ENCODE results near the gene TMEM163.
"Not testable (repeated sequence)": the region's sequence is repeated elsewhere in the genome, so short reads cannot be mapped to it uniquely, and the experiment has no call there.

Gene TMEM163

DNA sequence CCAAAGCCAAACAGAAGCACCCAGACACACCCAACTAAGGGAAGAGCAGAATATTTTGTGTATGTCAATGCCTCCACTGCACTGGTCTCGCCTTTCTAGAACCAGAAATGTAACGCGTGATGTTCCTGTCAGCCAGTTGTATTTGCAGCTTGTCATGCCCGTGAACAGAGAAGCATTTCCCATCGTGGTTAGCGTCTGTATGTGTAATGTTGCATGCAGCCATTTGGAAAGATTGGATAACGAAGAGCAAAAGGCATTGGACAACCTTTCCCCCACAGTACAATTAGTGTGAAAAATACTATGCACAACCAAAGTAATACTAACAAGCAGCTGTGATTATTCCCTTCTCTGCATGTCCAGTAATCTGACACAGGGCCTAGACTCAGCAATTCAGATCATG is 140.5 kb downstream of the TMEM163 start:
- no peak for DNase-seq (ENCODE audit: low spot score)

DNA sequence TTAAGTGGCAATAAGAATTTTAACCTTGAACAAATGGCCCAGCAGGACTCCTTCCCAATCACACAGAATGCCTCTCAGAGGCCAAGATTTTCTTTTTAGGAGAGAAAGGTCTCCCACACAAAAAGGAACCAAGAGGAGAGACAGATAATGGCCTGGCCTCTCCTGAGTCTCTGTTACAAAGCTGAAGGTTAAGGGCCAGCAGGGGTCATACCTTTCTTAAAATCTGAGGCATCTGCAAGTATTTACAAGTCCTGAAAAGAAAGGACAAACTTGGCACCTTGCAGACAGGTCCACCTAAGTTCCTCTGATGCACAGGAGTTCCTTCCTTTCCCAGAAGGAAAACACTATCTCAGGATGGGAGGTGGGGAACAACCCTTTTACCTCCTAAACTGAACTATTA is 142.3 kb downstream of the TMEM163 start:
- no peak for DNase-seq (ENCODE audit: low spot score)

DNA sequence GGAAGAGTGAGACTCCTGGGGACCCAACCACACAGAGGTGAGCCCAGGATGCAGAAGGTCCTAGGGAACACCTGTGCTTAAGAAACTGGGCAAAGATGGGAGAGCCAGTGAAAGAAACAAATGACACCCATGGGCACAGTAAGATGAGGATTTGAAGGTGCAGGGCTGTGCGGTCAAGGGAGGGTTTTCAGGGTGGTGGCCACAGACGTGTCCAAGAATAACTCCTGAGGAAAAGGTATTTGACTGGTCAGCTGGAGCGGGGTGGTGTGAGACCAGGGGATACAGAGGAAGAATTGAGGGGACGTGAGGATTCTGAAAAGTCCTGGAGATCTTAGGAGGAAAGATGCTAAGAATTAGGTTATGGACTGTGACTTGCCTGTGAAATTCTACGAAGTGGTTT is 142.9 kb downstream of the TMEM163 start:
- DNase-seq (ENCODE audit: low spot score) = no peak

DNA sequence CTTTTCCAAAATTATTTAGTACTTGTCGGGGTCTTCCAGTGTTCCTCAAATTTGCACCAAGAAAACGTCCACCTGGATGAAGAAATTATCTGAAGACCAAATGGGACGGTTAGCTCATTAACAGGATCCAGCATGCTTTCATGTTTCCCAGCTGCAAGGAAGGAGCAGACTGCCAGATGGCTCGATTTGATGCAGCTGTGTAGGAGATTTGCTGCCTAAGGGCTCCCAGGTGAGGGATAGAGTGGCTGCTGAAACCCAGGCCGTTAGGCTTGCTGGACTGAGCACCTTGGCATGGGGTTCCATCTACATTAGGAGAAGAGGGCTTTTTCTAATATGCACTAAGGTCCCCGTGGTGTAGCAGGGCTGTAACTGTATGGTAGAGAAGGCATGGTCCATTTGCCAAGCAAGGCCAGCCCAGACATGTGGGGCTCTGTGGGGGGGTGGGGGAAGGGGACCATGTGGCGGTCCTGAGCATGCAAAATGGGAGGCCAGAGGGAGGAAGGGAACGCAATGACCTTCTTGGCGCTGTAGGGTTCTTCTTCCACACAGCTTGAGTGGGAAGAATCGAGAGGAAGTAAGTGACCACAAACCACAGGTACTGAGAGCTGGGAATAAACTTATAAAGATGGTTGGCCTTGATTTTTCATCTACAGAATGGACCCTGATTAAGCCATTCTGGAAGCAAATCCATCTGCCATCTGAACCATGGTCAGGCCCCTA is 144.0 kb downstream of the TMEM163 start:
- DNase-seq (ENCODE audit: low spot score) = no peak

DNA sequence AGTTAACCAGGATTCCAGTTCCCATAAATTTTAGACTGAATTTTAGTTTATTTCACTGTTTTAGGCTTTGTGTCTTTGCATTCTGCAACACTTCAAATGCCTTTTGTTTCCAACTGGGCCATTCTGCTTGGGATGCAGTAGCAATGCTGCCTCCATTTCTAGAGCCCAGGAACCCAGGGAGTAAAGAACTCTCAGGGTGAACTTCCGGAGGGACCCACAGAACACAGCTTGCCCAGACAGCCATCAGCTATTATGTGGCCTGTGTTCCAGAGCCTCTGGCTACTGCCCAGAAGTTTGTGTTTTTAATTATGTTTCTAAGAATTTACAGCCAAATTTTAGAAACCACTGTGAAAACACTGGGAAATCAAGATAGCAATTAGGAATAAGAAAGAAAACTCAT is 145.1 kb downstream of the TMEM163 start:
- no peak for DNase-seq (ENCODE audit: low spot score)

DNA sequence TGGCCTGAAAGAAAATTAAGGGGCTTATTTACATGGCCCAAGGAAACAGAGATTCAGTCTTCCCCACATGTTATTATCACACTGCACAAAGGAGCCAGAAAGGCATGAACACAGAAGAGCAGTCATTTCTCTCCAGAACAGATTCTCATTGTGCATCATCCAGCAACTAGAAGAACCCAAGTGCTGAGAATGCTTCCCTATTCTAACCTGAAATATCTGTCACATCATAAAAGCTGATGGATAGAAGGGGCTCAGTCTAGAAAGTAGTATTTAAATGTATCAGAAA is 145.8 kb downstream of the TMEM163 start:
- DNase-seq (ENCODE audit: low spot score) = no peak

DNA sequence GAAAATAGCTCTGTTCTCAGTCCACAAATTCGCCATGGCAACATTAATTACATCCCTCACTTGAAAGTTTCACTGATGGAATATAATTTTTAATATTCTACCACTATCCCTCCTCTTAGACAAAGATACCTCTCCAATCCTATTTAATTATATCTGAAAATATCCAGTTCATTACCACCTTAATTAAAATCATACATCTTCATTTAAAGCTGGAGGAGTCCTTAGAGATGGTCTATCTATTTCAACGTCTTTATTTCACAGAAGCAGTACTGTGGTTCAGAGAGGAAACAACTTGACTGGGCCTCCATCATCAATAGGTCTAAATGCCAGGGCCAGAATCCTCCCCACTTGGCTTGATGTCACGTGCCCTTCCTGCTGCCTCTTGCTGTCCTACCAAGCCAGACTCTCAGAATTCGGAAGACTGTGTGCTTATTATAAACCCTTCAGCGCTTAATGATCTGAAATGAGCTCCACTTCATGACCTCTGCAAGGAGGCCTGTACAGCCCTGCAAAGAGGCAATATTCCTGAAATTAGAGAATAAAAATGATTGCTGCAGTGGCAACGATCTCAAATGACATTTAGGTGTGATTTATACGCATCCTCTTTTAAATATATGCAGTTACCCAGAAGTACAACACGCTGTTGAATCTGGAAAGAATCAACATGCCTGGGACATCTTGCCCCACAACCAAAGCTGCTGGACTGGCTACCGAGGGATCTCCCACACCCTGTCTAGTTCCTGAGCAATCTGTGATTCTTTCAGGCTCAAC is 146.3 kb downstream of the TMEM163 start:
- no peak for DNase-seq (ENCODE audit: low spot score)

DNA sequence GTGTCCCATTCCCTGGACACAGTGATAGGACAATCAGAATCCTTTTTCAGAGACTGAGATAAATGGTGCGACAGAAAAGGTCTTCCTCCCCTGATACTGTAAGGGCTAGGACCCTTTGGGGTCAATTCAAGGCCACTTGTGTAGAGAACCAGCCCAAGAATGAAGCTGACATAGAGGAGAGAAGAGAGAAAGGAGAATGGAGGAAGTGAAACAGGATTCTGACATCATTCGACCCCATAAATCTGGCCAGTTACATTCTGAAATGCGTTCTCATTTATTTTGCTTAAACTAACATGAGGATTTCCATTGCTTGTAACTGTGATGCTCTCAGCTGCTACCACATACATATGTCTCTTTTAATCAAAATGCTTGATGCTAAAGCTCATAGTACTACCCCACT is 148.1 kb downstream of the TMEM163 start:
- no peak for DNase-seq (ENCODE audit: low spot score)

DNA sequence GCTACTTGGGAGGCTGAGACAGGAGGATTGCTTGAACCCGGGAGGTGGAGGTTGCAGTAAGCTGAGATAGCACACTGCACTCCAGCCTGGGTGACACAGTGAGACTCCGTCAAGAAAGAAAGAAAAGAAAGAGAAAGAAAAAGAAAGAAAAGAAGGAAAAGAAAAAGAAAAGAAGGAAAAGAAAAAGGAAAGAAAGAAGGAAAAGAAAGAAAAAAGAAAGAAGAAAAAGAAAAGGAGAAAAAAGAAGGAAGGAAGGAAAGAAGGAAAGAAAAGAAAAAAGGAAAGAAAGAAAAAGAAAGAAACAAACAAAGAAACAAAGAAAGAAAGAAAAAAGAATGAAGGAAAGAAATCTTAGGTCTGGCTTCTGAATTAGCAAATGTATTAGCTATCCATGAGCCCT is 150.4 kb downstream of the TMEM163 start:
- DNase-seq (ENCODE audit: low spot score) = no peak

DNA sequence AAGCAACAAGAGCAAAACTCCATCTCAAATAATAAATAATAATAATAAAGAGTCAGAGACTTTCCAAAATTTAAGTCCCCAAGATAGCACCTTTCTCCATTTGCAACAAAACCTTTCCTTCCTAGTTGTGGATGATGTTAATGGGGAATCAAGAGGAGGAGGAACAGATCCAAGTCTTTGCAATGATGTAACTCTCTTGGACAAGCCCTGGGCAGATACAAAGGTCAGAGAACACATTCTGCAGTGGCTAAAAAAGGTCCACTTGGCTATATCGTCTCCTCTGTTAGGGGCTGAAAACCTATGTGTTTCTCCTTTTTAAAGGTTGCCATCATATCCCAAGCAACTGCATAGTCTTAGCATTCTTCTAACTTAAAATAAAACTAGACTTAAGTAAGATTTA is 151.1 kb downstream of the TMEM163 start:
- DNase-seq (ENCODE audit: low spot score) = no peak

DNA sequence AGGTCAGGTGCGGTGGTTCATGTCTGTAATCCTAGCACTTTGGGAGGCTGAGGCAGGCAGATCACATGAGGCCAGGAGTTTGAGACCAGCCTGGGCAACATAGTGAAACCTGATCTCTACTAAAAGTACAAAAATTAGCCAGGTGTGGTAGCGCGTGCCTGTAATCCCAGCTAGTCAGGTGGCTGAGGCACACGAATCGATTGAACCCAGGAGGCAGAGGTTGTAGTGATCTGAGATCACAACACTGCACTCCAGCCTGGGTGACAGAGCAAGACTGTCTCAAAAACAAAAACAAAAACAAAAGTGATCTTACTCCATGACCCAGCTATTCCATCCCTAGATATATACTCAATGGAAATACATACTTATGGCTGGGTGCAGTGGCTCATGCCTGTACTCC is 153.8 kb downstream of the TMEM163 start:
- DNase-seq (ENCODE audit: low spot score) = not testable (repeated sequence)

DNA sequence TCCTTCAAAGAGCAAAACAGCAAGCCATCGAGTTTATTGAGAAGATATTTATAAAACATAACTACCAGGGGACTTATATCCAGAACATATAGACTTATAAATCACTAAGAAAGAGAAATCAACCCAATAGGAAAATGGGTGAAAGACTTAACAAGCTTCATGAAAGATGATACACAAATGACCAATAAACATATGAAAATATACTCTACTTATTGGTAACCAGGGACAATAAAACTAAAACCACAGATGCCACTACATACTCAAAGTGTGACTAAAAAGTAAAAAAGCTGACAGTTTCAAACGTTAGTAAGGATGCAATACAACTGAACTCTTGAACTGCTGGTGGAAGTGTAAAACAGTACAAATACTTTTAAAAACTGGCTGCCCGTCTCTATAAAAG is 154.3 kb downstream of the TMEM163 start:
- DNase-seq (ENCODE audit: low spot score) = no peak

DNA sequence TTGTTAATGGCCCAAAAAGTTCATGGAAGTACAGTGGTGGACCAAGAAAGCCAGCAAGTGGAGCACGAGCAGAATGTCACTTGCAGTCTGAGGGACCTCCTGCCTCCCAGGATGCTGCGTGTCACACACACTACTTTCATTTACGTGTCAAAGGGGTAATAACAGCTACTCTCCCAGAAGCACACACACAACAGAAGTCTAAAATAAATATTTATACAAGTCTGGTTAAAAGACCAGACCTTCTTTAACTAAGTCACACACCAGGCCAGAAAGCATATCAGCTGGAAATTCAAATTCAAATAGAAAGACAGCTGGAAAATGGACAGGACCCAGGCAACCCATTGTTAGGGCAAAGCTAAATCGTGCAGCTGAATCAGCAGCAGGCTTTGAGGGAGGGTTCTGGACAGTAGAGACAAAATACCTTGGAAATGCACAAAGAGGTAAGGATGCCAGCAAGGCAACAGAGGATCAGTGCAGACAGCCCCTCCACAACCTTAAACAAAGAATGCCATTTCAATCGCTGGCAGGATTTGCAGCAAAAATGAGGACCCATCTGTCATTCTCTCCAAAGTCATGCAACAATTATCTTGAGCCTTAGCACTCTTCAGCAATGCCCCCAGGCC is 160.5 kb downstream of the TMEM163 start:
- DNase-seq (ENCODE audit: low spot score) = no peak

DNA sequence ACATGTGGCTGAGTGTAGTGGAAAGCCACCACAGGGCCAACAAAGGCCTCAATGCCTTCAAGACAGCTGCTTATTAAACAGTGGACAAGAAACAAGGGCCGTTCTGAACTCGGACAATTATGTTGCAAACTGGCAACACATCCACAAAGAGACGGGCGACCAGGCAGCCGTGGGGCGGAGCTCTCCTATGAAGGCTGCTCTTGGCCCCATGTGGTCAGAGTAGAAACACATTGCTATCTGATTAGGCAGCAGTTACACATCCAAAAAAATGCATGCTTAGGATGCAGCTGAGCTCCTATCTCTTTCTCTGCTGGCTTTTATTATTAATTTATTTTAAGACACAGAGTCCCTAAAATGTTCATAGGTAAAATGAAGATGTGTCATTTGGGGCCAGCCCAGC is 163.4 kb downstream of the TMEM163 start:
- DNase-seq (ENCODE audit: low spot score) = no peak

DNA sequence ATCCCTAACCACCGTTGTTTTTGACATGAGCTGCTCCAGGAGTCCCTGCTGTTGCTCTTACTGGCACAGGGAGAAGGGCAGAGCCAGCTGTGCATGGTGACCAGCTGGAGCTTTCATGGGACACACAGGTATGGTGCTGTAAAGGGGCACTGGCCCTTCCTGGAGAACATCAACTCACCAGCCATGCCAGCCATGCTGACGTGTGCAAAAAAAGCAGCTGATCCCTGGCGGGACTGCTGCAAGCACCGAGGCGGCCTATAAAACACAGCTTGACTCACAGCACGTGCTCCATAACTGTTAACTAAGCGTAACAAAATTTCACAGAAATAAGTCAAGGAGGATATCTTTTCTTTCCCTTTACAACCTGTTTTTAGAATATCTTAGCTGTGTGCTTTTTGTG is 165.1 kb downstream of the TMEM163 start:
- no peak for DNase-seq (ENCODE audit: low spot score)

DNA sequence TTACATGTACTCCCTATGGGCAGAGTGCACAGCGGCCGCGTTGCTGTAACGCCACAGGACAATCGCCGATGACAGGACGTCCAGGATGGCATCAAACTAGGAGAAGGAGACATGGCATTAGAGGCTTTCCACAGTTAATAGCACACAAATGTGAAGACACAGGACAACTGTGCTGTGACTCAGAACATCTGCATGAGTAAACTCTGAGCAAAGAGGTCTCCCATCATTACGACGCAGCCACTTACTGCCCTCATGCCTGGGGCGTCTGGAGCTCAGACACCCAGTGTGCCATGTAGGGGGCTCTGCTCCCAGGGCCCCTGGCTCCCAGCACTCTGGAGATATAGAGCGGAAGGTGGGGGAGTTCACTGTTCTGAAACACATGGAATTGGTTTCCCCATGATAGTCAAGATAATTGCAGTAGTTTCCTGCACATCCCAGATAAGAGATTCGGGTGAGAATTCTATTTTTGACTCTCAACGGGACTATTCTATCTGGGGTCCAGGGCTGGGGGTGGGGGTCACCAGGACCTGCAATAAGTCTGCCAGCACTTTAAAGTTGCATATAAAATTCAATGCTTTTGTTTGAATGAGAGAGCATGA is 168.1 kb downstream of the TMEM163 start:
- no peak for DNase-seq (ENCODE audit: low spot score)

DNA sequence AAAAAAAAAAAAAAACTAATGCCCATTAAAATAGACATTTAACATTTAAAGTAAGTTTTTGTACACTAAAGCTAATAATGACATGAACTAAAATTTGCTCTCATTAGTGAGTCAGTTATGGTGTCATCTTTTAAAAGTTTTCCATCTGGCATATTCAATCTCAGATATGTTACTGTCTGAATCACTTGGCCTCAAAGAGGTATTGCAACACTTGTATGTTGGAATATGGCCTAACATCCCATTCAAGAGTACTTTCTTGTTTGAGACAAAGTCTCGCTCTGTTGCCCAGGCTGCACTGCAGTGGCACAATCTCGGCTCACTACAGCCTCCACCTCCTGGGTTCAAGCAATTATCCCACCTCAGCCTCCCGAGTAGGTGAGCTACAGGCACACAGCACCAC is 169.7 kb downstream of the TMEM163 start:
- DNase-seq (ENCODE audit: low spot score) = no peak

DNA sequence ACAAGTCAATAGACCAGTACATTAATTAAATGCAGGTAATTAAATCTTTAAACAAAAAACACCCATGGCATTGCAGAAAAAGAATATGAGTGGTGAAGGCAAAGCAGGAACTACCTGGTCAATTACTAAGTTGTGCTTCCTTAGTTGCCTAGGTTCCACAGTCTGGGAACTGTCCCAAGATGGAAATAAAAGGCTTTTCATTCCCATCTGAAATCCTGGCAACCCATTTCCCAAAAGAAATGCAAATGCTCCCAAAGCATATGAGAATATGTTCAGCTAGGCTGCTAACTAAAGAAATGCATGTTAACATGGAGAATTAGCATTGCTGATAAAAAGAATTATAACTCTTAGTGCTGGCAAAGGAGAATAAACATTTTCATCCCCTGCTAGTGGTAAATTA is 177.8 kb downstream of the TMEM163 start:
- no peak for DNase-seq (ENCODE audit: low spot score)

DNA sequence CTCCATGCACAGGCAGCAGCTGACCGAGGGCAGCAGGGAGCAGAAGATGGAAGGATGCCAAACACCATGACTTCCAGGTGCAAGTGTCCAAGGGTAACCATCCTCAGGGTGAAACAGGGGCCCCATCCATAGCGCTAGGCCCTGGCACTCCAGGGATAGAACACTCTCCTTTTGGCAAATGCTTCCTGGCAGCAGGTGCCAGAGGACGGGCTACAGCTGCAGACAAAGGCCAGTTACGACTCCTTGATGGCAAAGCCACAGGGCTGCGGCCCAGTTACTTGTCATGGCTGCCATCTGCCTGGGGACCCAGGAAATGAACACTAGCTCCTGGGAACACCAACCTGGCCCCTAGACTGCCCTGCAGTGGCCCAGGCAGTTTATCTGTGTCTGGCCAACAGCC is 178.8 kb downstream of the TMEM163 start:
- no peak for DNase-seq (ENCODE audit: low spot score)

DNA sequence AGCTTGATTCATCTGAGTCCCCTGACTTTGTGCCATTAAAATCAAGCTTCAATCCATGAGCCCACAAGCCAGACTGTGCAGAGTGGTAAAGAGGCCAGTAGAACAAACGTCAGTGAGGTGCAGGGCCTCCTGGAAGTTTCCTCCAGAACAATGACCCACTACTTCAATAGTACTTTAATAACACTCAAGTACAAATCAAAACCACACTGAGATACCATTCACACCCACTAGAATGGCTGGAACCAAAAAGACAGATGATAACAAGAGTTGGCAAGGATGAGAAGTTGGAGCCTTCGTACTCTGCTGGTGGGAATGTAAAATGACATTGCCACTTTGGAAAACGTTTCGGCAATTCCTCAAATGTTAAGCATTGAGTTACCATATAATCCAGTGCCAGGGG is 181.1 kb downstream of the TMEM163 start:
- DNase-seq (ENCODE audit: low spot score) = no peak

DNA sequence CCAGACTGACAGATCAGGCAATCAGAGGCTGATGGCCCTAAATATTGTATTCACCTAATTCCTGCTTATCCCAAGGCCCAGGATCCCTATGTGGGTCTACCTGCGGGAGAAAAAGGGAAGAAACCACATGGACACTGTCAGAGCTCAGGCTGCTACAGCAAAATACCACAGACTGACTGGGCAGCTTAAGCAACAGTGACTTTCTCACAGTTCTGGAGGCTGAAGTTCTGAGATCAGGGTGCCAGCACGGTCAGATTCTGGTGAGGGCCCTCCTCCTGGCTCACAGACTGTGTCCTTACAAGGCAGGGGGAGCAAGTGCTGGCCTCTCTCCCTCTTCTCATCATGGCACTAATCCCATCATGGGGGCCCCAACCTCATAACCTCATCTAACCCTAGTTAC is 181.7 kb downstream of the TMEM163 start:
- no peak for DNase-seq (ENCODE audit: low spot score)

DNA sequence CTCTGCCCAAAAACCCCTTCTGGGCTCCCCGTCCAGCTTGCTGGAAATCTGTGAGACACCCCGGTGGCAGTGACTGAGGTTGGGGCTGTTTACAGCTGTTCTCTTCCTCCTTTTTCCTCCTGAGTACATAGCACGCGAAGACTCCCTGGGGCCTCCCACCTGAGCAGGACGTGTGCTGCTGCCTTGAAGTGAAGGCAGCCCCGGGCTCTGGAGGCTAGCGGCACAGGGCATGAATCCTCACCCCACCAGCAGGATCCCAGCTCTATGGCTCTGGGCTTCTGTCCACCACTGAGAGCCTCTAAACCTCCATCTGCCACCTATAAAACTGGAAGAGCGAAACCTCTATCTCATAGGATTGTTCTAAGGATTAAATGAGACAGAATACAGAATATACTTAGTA is 182.5 kb downstream of the TMEM163 start:
- DNase-seq (ENCODE audit: low spot score) = no peak

DNA sequence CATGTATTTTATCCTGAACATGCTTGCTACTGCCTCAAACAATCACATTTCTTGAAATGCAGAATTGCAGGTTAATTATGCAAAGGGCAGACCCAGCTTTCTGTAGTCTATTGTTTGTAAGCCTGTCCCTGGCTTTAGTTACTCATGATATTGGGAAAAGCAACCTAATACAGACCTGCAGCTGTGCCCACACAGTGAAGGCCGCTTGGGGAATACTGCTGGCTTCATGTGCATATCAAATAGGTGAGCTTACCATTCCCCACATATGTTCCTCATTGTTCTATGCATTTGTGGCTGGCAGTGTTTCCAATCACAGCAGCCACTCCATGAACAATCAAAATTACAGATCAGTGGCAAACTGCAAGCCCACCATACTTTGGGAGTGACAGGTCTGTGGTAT is 186.3 kb downstream of the TMEM163 start:
- DNase-seq (ENCODE audit: low spot score) = no peak

Measured in hematopoietic multipotent progenitor cell treated with erythropoietin and hydrocortisone succinate and interleukin-3 and kit ligand, for 17 days (in vitro differentiated cells).